CD8-positive, alpha-beta memory T cell (primary cell): ENCODE results near the gene ANKRD13B. TPM values are rescaled to one million over a fixed set of nuclear protein-coding genes. Genes with fewer than 3 reads are reported as not detected.

Source experiments
- CTCF ChIA-PET: fragments of 350-600 bp; sonication (Branson Sonifier 250); formaldehyde crosslinking; loops from one replicate; lab custom pipeline; 2021; ENCODE audit warnings: antibody characterized with exemption; lab: Charles Lee
- POLR2A ChIA-PET: fragments of 350-600 bp; sonication (Branson Sonifier 250); formaldehyde crosslinking; loops from one replicate; lab custom pipeline; 2021; ENCODE audit warnings: antibody characterized with exemption; lab: Charles Lee
- DNase-seq, 5 donors: peaks; one replicate each; pipeline versions ENCODE4 v3.0.0 to v3.0.0-alpha.2; 2020 to 2022; ENCODE audit warnings: mixed read lengths in 1 of 5
- H3K27ac ChIP-seq: one replicate; pipeline ENCODE4 v1.7.0; 2013; ENCODE audit warnings: low read depth, mild to moderate bottlenecking, low read length, moderate library complexity
- H3K27me3 ChIP-seq: 2 replicates; pipeline ENCODE4 v1.7.0; 2013; ENCODE audit warnings: low read length, mild to moderate bottlenecking; ENCODE audit not compliant: insufficient read depth, poor library complexity, severe bottlenecking
- H3K36me3 ChIP-seq: 2 replicates; pipeline ENCODE4 v1.7.0; 2013; ENCODE audit warnings: mild to moderate bottlenecking, low read length, moderate library complexity; ENCODE audit not compliant: insufficient read depth
- H3K4me1 ChIP-seq: 2 replicates; pipeline ENCODE4 v1.7.0; 2013; ENCODE audit warnings: mild to moderate bottlenecking, low read length, moderate library complexity; ENCODE audit not compliant: insufficient read depth
- H3K4me3 ChIP-seq: 2 replicates; pipeline ENCODE4 v1.7.0; 2013; ENCODE audit warnings: mild to moderate bottlenecking, low read length
- H3K9me3 ChIP-seq: 2 replicates; pipeline ENCODE4 v1.7.0; 2013; ENCODE audit warnings: mild to moderate bottlenecking, low read length
- H3K27ac Mint-ChIP-seq, 8 donors: one replicate each; pipeline ENCODE4 v1.8.0; 2020 to 2021; ENCODE audit warnings: mixed read lengths in 8 of 8, mild to moderate bottlenecking in 6 of 8, inconsistent platforms in 3 of 8, moderate library complexity in 3 of 8
- H3K27me3 Mint-ChIP-seq, 2 donors: one replicate each; pipeline ENCODE4 v1.8.0; 2020 to 2021; ENCODE audit warnings: mixed read lengths in 2 of 2, mild to moderate bottlenecking in 1 of 2, moderate library complexity in 1 of 2
- H3K36me3 Mint-ChIP-seq, 3 donors: one replicate each; pipeline ENCODE4 v1.8.0; 2020 to 2021; ENCODE audit warnings: mixed read lengths in 3 of 3, inconsistent platforms in 1 of 3, mild to moderate bottlenecking in 1 of 3
- H3K4me1 Mint-ChIP-seq, 3 donors: one replicate each; pipeline ENCODE4 v1.8.0; 2020 to 2021; ENCODE audit warnings: mixed read lengths in 3 of 3, inconsistent platforms in 1 of 3, mild to moderate bottlenecking in 1 of 3
- H3K4me3 Mint-ChIP-seq, 7 donors: one replicate each; pipeline ENCODE4 v1.8.0; 2020 to 2021; ENCODE audit warnings: mixed read lengths in 7 of 7, mild to moderate bottlenecking in 6 of 7, moderate library complexity in 4 of 7, inconsistent platforms in 2 of 7
- H3K9me3 Mint-ChIP-seq, 5 donors: one replicate each; pipeline ENCODE4 v1.8.0; 2020 to 2022; ENCODE audit warnings: mixed read lengths in 5 of 5, mild to moderate bottlenecking in 3 of 5, moderate library complexity in 2 of 5, inconsistent platforms in 1 of 5
- polyA plus RNA-seq: library from polyadenylated mRNA; unstranded; fragments of 300-500 nt; fragmentation: Illumina TruSeq; gene quantifications from one replicate; pipeline ENCODE4 v1.2.3, GENCODE V29; 2021
- total RNA-seq, 2 experiments: library from RNA; stranded (reverse); gene quantifications; one replicate each; pipeline ENCODE4 v1.2.3, GENCODE V29; 2021

The ANKRD13B gene
- total and polyA plus RNA-seq, 3 experiments from 2014 or later: 0.35 to 21.8 (median 20.8) TPM

DNA sequence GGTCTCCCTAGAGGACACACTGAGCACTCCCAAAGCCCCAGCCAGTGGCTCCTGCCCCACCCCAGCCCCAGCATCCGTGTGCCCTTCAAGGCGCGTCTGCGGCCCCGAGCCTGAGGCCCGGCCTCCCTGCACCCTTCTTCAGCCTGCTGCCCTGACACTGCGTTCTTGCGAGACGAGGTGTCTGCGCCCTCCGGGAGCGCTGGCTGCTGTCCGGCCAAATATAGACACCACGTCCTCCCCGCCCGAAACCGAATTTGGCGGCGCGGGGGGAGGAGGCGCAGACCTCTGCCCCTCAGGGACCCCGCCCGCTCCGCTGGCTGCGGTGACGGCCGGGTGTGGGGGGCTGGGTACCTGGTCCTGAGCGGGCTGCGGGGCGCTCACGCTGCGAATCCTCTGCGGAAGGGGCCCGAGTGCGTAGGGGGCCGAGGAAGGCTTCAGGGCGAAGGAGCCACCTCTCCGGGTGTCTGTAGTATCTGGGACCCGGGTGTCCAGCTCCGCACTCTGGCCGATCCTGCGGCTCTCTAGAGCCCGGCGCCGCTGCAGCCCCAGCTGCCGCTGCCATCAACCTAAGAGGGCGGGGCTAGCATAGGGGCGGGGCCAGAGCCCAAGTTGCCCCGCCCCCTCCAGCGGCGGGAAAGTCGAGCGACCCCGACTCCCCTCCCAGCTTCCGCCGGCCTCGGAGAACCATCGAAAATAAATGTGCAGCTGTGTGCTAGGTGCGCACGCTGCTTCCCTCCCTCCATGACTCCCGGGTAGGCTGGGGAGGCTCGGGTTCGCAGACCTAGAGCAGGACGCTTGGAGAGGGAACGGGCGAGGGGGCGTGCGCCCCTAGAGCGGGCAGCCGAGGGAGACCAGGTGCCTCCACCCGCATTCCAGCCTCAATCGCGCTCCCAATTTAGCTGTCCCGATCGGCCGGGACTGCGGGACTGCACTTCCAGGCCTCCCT is 29.7 kb downstream of the ANKRD13B start, which contains the start of gene CORO6:
TSS of gene CORO6 (minus strand) at position 576 of the 946 bp plus-strand sequence. CDS start 1,491 bp downstream, outside the sequence.
- Mint-ChIP-seq H3K4me1 (peaks cover 22 to 50% (median 39%) of the 10 kb centered on the region in 3 donors), H3K4me3 (peak within 1 kb of the TSS; percentile 56 to 93 (median 78)), H3K36me3 (peaks cover 0 to 12% (median 2%) of the 10 kb centered on the region in 3 donors), H3K27me3 (no peaks in the 10 kb centered on the region), H3K9me3 (no peaks in the 10 kb centered on the region), H3K27ac (peak within 1 kb of the TSS; percentile 17 to 84 (median 71))
- H3K4me1 ChIP-seq: peaks cover 25% of the 10 kb centered on the region
- H3K27ac ChIP-seq: no peak within 1 kb of the TSS
- peak within 1 kb of the TSS; percentile 75 for H3K4me3 ChIP-seq
- H3K36me3 ChIP-seq: no peaks in the 10 kb centered on the region
- H3K27me3 ChIP-seq: no peaks in the 10 kb centered on the region
- H3K9me3 ChIP-seq: no peaks in the 10 kb centered on the region
- ChIA-PET CTCF (interaction anchor here (0.8 to 1.6 kb wide), 4 partner anchors 12 to 157 kb away, joined by 3 to 5 read pairs (median 4); no protein-coding TSS in a partner anchor), POLR2A (interaction anchor here (0.5 to 1.0 kb wide), 3 partner anchors 9 to 108 kb away, joined by 3 to 6 read pairs (median 4); no protein-coding TSS in a partner anchor)
- peak; percentile 51 to 77 (median 64) for DNase-seq

DNA sequence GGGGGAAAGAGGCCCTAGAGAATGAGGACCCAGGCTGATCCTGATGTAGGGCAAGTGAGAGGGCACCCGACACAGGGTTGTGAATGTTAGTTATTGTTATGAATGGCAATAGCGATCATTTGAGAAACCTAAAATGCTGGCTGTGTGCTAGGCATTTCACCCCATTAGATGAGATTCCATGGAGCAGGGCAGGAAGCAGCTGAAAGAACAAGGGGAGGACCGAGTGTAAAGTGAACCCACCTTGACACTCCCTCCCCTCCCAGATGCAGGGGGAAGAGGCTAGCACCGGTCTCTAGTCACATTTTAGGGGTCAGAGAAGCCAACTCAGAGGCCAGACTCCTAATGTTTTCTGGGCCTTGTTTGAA is 30.3 kb downstream of the ANKRD13B start:
- H3K27me3 ChIP-seq: no peaks in the 10 kb centered on the region
- H3K4me1 ChIP-seq: peaks cover 22% of the 10 kb centered on the region
- H3K27ac Mint-ChIP-seq: peak overlapping the region in 7 of 8 donors; percentile 3 to 81 (median 61)
- no peaks in the 10 kb centered on the region for H3K36me3 ChIP-seq
- CTCF ChIA-PET: interaction anchor here (0.8 to 1.6 kb wide), 4 partner anchors 11 to 156 kb away, joined by 3 to 5 read pairs (median 4); no protein-coding TSS in a partner anchor
- POLR2A ChIA-PET: interaction anchor here (1.0 kb wide), 1 partner anchor 10 kb away, joined by 6 read pairs; no protein-coding TSS in a partner anchor
- no peak for DNase-seq
- peak overlapping the region; percentile 75 for H3K4me3 ChIP-seq
- H3K27ac ChIP-seq: no peak overlapping the region
- H3K9me3 ChIP-seq: no peaks in the 10 kb centered on the region
- peak overlapping the region; percentile 54 to 93 (median 78) for H3K4me3 Mint-ChIP-seq
- H3K27me3 Mint-ChIP-seq: no peaks in the 10 kb centered on the region
- peaks cover 23 to 50% (median 40%) of the 10 kb centered on the region in 3 donors for H3K4me1 Mint-ChIP-seq
- H3K36me3 Mint-ChIP-seq: peaks cover 0 to 16% (median 2%) of the 10 kb centered on the region in 3 donors
- H3K9me3 Mint-ChIP-seq: no peaks in the 10 kb centered on the region

DNA sequence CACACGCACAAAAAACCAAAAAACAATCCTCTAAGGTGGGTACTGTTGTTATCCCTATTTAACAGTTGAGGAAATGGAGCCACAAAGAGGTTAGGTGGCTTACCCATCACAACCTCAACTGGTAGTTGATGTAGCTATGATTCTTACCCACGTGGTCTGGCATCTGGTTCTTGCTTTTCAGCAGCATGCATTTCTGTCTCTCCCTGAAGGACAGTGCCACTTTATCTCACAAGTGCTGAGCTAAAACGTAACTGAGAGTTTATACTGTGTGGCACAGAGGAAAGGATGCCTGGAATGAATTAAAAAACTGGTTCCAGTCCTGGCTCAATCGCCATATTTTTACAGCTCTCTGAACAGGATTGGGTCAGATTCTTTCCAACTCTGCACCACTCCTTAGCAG is 31.7 kb downstream of the ANKRD13B start:
- DNase-seq: no peak
- ChIA-PET CTCF (interaction anchor here (0.8 to 2.6 kb wide), 4 partner anchors 7 to 255 kb away, joined by 3 to 10 read pairs (median 4); no protein-coding TSS in a partner anchor), POLR2A (no interaction called here)
- peak overlapping the region in 6 of 8 donors; percentile 3 to 88 (median 42) for H3K27ac Mint-ChIP-seq
- Histone ChIP-seq H3K36me3 (no peaks in the 10 kb centered on the region), H3K9me3 (no peaks in the 10 kb centered on the region), H3K27ac (no peak overlapping the region), H3K27me3 (no peaks in the 10 kb centered on the region), H3K4me3 (no peak overlapping the region), H3K4me1 (peaks cover 22% of the 10 kb centered on the region)
- H3K9me3 Mint-ChIP-seq: no peaks in the 10 kb centered on the region
- H3K27me3 Mint-ChIP-seq: no peaks in the 10 kb centered on the region
- H3K36me3 Mint-ChIP-seq: peaks cover 0 to 29% (median 2%) of the 10 kb centered on the region in 3 donors
- peaks cover 27 to 54% (median 48%) of the 10 kb centered on the region in 3 donors for H3K4me1 Mint-ChIP-seq
- peak overlapping the region in 2 of 7 donors; percentile 56 to 61 for H3K4me3 Mint-ChIP-seq

DNA sequence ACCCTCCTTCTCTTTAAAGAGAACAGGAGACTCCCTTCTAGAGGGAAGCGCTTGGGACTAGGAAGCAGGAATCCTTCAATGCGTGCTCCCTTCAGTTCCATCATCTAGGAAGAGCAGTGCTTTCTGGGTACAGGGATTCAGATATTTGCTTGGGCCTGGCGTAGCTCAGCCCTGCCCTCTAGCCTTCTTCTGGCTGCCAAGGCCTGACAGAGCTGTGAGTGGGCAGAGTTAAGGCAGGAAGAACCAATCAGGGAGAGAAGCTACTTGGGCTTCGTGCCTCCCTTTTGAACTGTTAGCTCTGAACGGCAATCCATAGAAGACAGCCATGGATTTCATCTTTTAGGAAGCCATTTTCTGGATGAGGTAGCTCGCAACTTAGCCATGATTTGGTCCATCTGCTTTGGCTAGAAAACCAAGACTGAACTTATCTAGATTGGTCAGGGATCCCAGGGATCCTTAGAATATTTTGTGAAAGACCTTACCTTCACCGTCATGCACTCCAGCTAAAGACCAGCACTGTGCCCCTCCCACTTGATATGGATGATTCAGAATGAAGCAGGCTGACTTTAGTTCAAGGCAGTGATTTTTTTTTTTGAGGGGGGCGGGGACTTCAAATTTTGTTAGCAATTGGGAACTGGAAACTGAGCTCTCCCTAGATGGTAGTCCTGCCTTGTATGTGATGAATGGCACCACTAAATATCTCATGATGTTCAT is 32.3 kb downstream of the ANKRD13B start:
- POLR2A ChIA-PET: interaction anchor here (0.5 kb wide), 1 partner anchor 325 kb away, joined by 10 read pairs; no protein-coding TSS in a partner anchor
- H3K4me1 Mint-ChIP-seq: peaks cover 30 to 54% (median 48%) of the 10 kb centered on the region in 3 donors
- peak overlapping the region in 5 of 8 donors; percentile 3 to 88 (median 47) for H3K27ac Mint-ChIP-seq

DNA sequence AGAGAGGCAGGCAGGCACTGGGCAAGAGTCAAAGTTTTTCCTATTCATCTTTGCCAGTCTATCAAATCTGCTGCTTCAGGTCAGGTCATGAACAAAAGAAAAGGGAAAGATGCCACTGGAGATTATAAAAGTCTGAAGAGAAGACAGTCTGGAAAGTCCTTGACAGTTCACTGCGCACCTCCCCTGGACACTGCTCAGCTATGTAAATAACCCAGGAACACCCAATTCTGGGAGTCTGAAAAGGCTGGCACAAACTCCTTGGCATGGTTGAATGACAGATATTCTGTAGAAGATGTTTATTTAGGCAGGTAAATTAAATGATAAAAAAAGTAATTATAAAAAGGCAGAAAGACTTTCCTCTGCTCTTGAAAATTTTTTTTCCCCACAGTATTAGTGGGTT is 35.0 kb downstream of the ANKRD13B start:
- H3K36me3 ChIP-seq: peaks cover 16% of the 10 kb centered on the region
- ChIA-PET POLR2A (interaction anchor here (1.2 kb wide), 1 partner anchor 10 kb away, joined by 3 read pairs; no protein-coding TSS in a partner anchor), CTCF (interaction anchor here (2.4 kb wide), 1 partner anchor 11 kb away, joined by 10 read pairs; no protein-coding TSS in a partner anchor)
- Mint-ChIP-seq H3K36me3 (peaks cover 0 to 61% (median 9%) of the 10 kb centered on the region in 3 donors), H3K27me3 (no peaks in the 10 kb centered on the region), H3K4me3 (no peak overlapping the region), H3K4me1 (peaks cover 25 to 44% (median 43%) of the 10 kb centered on the region in 3 donors), H3K27ac (peak overlapping the region in 5 of 8 donors; percentile 12 to 92 (median 17)), H3K9me3 (no peaks in the 10 kb centered on the region)
- no peaks in the 10 kb centered on the region for H3K27me3 ChIP-seq
- DNase-seq: no peak
- no peak overlapping the region for H3K4me3 ChIP-seq
- H3K4me1 ChIP-seq: peaks cover 11% of the 10 kb centered on the region
- no peaks in the 10 kb centered on the region for H3K9me3 ChIP-seq
- no peak overlapping the region for H3K27ac ChIP-seq

More for the DNA sequence above, 32.3 kb downstream of the ANKRD13B start:
- Mint-ChIP-seq H3K27me3 (no peaks in the 10 kb centered on the region), H3K4me3 (peak overlapping the region in 1 of 7 donors; percentile 56), H3K36me3 (peaks cover 0 to 35% (median 2%) of the 10 kb centered on the region in 3 donors), H3K9me3 (no peaks in the 10 kb centered on the region)
- H3K4me1 ChIP-seq: peaks cover 22% of the 10 kb centered on the region
- DNase-seq: no peak
- no peak overlapping the region for H3K27ac ChIP-seq
- CTCF ChIA-PET: interaction anchor here (0.8 to 2.6 kb wide), 5 partner anchors 8 to 255 kb away, joined by 3 to 10 read pairs (median 4); no protein-coding TSS in a partner anchor
- H3K9me3 ChIP-seq: no peaks in the 10 kb centered on the region
- H3K4me3 ChIP-seq: no peak overlapping the region
- H3K27me3 ChIP-seq: no peaks in the 10 kb centered on the region
- no peaks in the 10 kb centered on the region for H3K36me3 ChIP-seq

DNA sequence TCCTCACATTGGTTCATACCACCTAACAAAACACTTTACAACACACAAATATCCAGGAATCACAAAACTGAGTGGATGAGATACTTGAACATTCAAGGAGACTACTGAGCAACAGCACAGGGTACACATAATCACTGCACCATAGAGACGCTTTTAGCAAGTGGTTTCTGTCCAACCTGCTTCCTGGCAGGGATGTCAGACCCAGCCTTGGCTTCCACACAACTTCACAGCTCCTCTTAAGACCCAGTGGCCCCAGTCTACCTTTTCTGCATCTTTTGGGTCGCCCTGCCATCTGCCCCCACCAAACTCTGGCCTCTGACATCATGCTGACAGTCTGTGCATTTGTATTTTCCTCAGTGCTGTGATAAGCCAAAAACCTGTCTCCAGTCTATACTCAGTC is 35.7 kb downstream of the ANKRD13B start:
- Histone ChIP-seq H3K27ac (no peak overlapping the region), H3K4me3 (no peak overlapping the region), H3K4me1 (peaks cover 4% of the 10 kb centered on the region), H3K36me3 (peaks cover 16% of the 10 kb centered on the region), H3K27me3 (no peaks in the 10 kb centered on the region), H3K9me3 (no peaks in the 10 kb centered on the region)
- H3K36me3 Mint-ChIP-seq: peaks cover 0 to 68% (median 9%) of the 10 kb centered on the region in 3 donors
- no peak for DNase-seq
- H3K27me3 Mint-ChIP-seq: no peaks in the 10 kb centered on the region
- POLR2A ChIA-PET: no interaction called here
- H3K4me3 Mint-ChIP-seq: no peak overlapping the region
- peak overlapping the region in 5 of 8 donors; percentile 22 to 92 (median 48) for H3K27ac Mint-ChIP-seq
- H3K4me1 Mint-ChIP-seq: peaks cover 18 to 39% (median 37%) of the 10 kb centered on the region in 3 donors
- no peaks in the 10 kb centered on the region for H3K9me3 Mint-ChIP-seq
- CTCF ChIA-PET: interaction anchor here (0.9 to 2.6 kb wide), 2 partner anchors 11 kb away, joined by 3 to 12 read pairs; no protein-coding TSS in a partner anchor

DNA sequence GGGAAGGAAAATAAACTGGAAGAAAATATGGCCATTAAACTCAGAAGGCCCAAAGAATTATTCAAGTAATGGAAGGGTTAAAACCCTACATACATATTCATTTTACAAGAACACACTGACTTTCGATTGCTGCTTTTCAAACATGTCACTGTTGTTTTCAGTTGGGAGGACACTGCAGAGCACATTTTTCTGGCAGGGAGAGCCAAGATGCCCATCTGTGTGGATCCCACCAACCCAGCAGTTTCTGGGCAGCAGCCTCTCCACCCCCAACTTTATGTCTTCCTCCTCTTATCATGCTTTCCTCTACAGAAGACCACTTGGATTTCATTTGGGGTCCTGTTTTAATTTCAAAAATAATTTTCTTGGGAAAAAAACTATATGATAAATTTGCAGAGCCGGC is 36.9 kb downstream of the ANKRD13B start:
- Mint-ChIP-seq H3K27me3 (no peaks in the 10 kb centered on the region), H3K36me3 (peaks cover 4 to 77% (median 9%) of the 10 kb centered on the region in 3 donors), H3K4me3 (no peak overlapping the region), H3K4me1 (peaks cover 20 to 33% (median 29%) of the 10 kb centered on the region in 3 donors), H3K27ac (peak overlapping the region in 4 of 8 donors; percentile 26 to 56 (median 47)), H3K9me3 (no peaks in the 10 kb centered on the region)
- no peak overlapping the region for H3K4me3 ChIP-seq
- H3K36me3 ChIP-seq: peaks cover 21% of the 10 kb centered on the region
- no peaks in the 10 kb centered on the region for H3K27me3 ChIP-seq
- H3K9me3 ChIP-seq: no peaks in the 10 kb centered on the region
- no peak for DNase-seq
- no peak overlapping the region for H3K27ac ChIP-seq
- H3K4me1 ChIP-seq: no peaks in the 10 kb centered on the region
- ChIA-PET CTCF (interaction anchor here (2.6 kb wide), 1 partner anchor 12 kb away, joined by 12 read pairs; no protein-coding TSS in a partner anchor), POLR2A (no interaction called here)
